TTC549 (cell line): Measurements from ENCODE around the gene KRTAP4-5.
"Not testable (repeated sequence)": the region's sequence is repeated elsewhere in the genome, so short reads cannot be mapped to it uniquely, and the experiment has no call there.

Source experiments
- FAIRE-seq: peaks from 2 replicates; lab custom pipeline; 2012; peaks lifted over from hg19 to GRCh38; lab: Jason Lieb, UNC

Gene KRTAP4-5

GRCh38 chr17:41108728-41109386 is 40.8 kb downstream of the KRTAP4-5 start:
- not testable (repeated sequence) for FAIRE-seq

DNA sequence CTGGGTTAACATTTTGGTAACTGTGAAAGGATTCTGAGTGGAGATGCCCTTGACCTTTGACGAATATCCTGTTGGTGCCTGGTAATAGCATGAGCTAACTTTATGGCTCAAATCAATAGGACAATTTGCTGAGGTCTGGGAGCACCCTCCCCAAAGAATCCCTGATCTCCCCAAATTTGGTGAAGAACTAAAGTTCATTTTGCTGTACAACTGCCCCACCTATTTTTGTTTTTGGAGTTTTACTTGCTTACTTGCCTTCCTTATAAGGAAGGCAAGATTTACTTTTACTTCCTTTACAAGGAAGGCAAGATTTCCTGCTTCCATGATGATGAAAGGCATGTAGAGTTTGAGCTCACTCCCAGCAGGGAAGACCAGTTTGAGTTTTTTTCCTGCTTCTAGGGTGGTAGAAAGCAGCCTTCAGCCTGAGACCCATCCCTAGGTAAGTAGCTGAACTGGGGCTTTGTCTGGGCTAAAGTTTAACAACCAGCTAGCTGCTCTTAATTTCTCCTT is 41.6 kb downstream of the KRTAP4-5 start:
- no peak for FAIRE-seq

DNA sequence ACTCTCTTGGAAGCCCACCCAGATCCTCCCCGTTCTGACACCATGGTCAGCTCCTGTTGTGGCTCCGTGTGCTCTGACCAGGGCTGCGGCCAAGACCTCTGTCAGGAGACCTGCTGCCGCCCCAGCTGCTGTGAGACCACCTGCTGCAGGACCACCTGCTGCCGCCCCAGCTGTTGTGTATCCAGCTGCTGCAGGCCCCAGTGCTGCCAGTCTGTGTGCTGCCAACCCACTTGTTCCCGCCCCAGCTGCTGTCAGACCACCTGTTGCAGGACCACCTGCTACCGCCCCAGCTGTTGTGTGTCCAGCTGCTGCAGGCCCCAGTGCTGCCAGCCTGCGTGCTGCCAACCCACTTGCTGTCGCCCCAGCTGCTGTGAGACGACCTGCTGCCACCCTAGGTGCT is 44.3 kb downstream of the KRTAP4-5 start, which contains the start of gene KRTAP4-9:
TSS of gene KRTAP4-9 (plus strand) at position 43 of the 400 bp plus-strand sequence. CDS start at position 43, 0 bp downstream.
- FAIRE-seq: not testable (repeated sequence)

DNA sequence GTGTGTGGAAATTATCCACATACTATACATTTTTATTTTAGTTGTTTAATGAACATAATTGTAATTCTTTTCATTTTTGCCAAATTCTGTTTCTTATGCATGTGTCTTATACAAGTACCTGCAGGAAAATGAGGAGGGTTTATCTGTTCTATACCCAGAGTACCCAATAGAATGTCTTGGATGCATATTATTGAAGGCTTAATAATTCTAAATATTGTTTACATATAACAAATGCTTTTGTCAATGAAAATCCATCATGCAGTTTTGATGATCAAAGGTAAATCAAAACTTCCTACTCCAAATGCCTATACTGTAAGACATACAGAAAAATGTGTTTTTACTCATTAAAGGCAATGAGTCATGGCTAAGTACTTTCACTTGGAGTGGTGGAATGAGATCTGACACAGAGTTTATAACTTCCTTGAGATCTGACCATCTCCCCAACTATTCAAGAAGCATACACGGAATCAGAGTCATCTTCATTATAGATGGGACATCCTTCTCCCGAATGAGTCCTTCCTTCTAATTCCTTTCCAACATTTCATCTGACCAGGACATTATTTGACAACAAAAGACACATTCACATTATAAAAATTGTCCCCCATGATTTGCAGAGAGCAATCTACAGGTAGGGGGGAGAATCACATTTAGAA is 45.1 kb downstream of the KRTAP4-5 start:
- FAIRE-seq: not testable (repeated sequence)

DNA sequence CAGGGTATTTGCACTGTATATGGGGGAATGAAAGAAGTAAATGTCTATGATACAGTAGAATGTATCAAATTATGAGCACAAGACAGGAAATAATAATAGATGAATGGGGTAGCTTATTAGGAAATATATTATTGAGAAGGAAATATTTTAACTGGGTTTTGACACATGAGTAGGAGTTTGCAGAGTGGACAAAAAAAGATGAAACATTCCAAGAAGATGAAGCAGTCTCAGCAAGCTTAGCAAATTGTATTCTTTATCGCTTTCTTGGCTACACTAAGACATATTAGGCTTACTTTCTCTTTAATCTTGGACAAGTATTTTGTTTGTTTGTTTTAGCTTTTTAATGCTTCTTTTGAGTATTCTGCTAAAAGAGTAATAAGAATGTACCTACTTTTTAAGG is 45.7 kb downstream of the KRTAP4-5 start:
- no peak for FAIRE-seq

GRCh38 chr17:41101586-41102259 is 47.9 kb downstream of the KRTAP4-5 start, which contains the start of gene KRTAP4-16:
Gene KRTAP4-16, minus strand, starts transcription at chr17:41102209. Its CDS starts 0 bp downstream, at chr17:41102209.
- FAIRE-seq: no peak

DNA sequence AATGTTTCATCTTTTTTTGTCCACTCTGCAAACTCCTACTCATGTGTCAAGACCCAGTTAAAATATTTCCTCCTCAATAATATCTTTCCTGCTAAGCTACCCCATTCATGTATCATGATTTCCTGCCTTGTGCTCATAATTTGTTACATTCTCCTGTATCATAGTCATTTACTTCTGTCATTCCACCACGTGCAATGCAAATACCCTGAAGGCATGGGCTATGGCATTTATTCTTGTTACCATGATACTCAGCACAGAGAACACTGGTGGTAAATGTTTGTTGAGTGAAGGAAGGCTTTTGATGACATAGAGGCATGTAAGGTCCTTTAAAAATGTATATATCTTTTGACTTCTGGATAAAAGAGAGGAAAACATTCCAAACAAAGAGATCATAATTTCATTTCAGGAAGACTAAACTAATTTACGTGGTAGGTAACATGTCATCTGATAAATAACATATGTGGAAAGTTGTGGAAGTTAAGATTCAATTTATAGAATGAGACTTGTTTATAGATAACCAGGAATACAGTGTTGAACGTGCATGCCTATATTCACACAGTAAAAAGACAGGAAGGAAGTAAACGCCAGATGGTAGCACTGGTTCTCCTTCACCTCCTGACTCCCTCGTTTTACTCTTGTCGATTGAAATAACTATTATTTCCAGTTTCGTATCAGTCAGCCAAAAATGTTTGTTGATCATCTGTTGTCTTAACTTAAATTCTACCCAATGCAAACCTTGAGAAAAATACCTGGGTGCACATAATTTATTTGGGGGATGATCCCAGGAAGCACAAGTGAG is 49.7 kb downstream of the KRTAP4-5 start:
- not testable (repeated sequence) for FAIRE-seq
